ENCODE results near the gene SPTB. TPM values are rescaled to one million over a fixed set of nuclear protein-coding genes. Genes with fewer than 3 reads are reported as not detected.

Gene SPTB
- polyA plus RNA-seq, 1 donor (not counting 4 experiments of a cell fraction or from before 2014, with no cell fraction given): not detected

DNA sequence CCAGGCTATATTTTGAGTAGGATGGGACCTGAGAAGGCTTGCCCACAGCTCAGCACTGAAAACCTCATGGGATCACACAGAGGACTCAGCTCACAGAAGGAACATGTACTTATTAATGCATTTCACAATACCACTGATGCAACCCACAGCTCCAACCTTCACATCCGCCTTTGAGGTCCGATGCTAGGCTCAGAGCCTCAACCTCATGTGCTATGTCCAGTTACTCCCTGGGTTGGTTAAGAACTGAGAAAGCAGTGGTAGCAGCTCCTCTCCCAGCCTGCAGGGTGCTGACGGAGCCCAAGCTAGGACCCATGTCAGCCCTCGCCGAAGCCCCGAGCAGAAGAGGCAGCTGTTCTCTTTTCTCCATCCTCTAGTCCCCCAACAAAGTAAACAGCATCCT is 52.9 kb downstream of the SPTB start:
- dilution Hi-C loops (cut with MboI; ENCODE audit: extremely low pct_ligation_motif_present, low sequenced_read_pairs): no loop called here
- no peak for FAIRE-seq
- Histone ChIP-seq H3K9ac (ENCODE audit: control insufficient read depth, extremely low read depth, insufficient read depth, low read length) (no peak overlapping the region), H3K9me1 (ENCODE audit: control insufficient read depth, extremely low read depth, insufficient read depth, low read length) (no peaks in the 10 kb centered on the region), H3K27me3 (ENCODE audit: control insufficient read depth, extremely low read depth, insufficient read depth, low read length) (peaks cover 18% of the 10 kb centered on the region), H2AFZ (ENCODE audit: control insufficient read depth, low read length) (no peak overlapping the region), H3K4me1 (ENCODE audit: control insufficient read depth, extremely low read depth, insufficient read depth, low read length) (peaks cover 3% of the 10 kb centered on the region), H3K4me3 (ENCODE audit: control insufficient read depth in 2 of 3, extremely low read depth in 1 of 3, insufficient read depth in 2 of 3, low read depth in 1 of 3, low read length in 3 of 3) (no peak overlapping the region), H3K79me2 (ENCODE audit: control insufficient read depth, insufficient read depth, low read length) (no peaks in the 10 kb centered on the region), H3K27ac (ENCODE audit: control insufficient read depth, insufficient read depth, low read length) (no peak overlapping the region), H3K9me3 (ENCODE audit: control insufficient read depth, low read depth, low read length) (no peaks in the 10 kb centered on the region), H4K20me1 (ENCODE audit: control insufficient read depth, extremely low read depth, insufficient read depth, low read length) (no peaks in the 10 kb centered on the region), H3K36me3 (ENCODE audit: control insufficient read depth in 2 of 2, extremely low read depth in 1 of 2, insufficient read depth in 2 of 2, low read length in 2 of 2) (no peaks in the 10 kb centered on the region), H3K4me2 (ENCODE audit: control insufficient read depth, extremely low read depth, insufficient read depth, low read depth, low read length) (no peak overlapping the region)
- no peak for DNase-seq (ENCODE audit: low read depth, low spot score)
- no peak for TF ChIP-seq EZH2 (IDR thresholded peaks at IDR 0.05; ENCODE audit: low read length)
- TF ChIP-seq, protein P1, sequence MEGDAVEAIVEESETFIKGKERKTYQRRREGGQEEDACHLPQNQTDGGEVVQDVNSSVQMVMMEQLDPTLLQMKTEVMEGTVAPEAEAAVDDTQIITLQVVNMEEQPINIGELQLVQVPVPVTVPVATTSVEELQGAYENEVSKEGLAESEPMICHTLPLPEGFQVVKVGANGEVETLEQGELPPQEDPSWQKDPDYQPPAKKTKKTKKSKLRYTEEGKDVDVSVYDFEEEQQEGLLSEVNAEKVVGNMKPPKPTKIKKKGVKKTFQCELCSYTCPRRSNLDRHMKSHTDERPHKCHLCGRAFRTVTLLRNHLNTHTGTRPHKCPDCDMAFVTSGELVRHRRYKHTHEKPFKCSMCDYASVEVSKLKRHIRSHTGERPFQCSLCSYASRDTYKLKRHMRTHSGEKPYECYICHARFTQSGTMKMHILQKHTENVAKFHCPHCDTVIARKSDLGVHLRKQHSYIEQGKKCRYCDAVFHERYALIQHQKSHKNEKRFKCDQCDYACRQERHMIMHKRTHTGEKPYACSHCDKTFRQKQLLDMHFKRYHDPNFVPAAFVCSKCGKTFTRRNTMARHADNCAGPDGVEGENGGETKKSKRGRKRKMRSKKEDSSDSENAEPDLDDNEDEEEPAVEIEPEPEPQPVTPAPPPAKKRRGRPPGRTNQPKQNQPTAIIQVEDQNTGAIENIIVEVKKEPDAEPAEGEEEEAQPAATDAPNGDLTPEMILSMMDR (optimal IDR thresholded peaks at IDR 0.05 in 1 of 3, IDR thresholded peaks at IDR 0.05 in 1 of 3, conservative IDR thresholded peaks at IDR 0.05 in 1 of 3; ENCODE audit: extremely low read depth in 1 of 3, insufficient read depth in 2 of 3, low read length in 3 of 3): no peak

DNA sequence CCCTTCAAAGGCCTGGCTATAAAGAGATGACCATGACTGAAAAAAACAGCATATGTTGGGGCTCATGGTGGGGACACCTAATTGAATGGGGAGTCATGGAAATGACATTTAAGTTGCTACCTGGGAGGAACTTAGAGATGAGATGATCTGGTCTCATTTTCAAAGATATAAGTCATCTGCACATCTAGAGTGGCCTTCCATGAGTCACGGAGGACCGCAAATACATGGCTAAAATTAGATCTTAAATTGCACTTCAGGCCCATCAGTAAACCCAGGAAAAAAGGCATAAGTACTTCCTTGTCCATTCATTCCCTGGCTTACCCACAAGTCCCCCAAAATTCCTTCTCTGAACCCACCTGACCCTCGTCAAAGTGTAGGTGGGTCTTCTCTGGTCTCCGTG is 53.4 kb downstream of the SPTB start:
- Histone ChIP-seq H3K9me1 (ENCODE audit: control insufficient read depth, extremely low read depth, insufficient read depth, low read length) (no peaks in the 10 kb centered on the region), H3K9ac (ENCODE audit: control insufficient read depth, extremely low read depth, insufficient read depth, low read length) (no peak overlapping the region), H4K20me1 (ENCODE audit: control insufficient read depth, extremely low read depth, insufficient read depth, low read length) (no peaks in the 10 kb centered on the region), H3K4me2 (ENCODE audit: control insufficient read depth, extremely low read depth, insufficient read depth, low read depth, low read length) (no peak overlapping the region), H3K27me3 (ENCODE audit: control insufficient read depth, extremely low read depth, insufficient read depth, low read length) (peaks cover 23% of the 10 kb centered on the region), H3K4me1 (ENCODE audit: control insufficient read depth, extremely low read depth, insufficient read depth, low read length) (peaks cover 3% of the 10 kb centered on the region), H3K36me3 (ENCODE audit: control insufficient read depth in 2 of 2, extremely low read depth in 1 of 2, insufficient read depth in 2 of 2, low read length in 2 of 2) (no peaks in the 10 kb centered on the region), H2AFZ (ENCODE audit: control insufficient read depth, low read length) (no peak overlapping the region), H3K4me3 (ENCODE audit: control insufficient read depth in 2 of 3, extremely low read depth in 1 of 3, insufficient read depth in 2 of 3, low read depth in 1 of 3, low read length in 3 of 3) (no peak overlapping the region), H3K9me3 (ENCODE audit: control insufficient read depth, low read depth, low read length) (no peaks in the 10 kb centered on the region), H3K27ac (ENCODE audit: control insufficient read depth, insufficient read depth, low read length) (no peak overlapping the region), H3K79me2 (ENCODE audit: control insufficient read depth, insufficient read depth, low read length) (no peaks in the 10 kb centered on the region)
- TF ChIP-seq, protein P1 (optimal IDR thresholded peaks at IDR 0.05 in 1 of 3, IDR thresholded peaks at IDR 0.05 in 1 of 3, conservative IDR thresholded peaks at IDR 0.05 in 1 of 3; ENCODE audit: extremely low read depth in 1 of 3, insufficient read depth in 2 of 3, low read length in 3 of 3): no peak
- no peak for TF ChIP-seq EZH2 (IDR thresholded peaks at IDR 0.05; ENCODE audit: low read length)
- FAIRE-seq (no peak), DNase-seq (ENCODE audit: low read depth, low spot score) (no peak)
- dilution Hi-C loops (cut with MboI; ENCODE audit: extremely low pct_ligation_motif_present, low sequenced_read_pairs): no loop called here

All from keratinocyte (primary cell).